Activated T-helper 1 cell treated with Interleukin-2 at 50 U/mL for 16 hours (primary cell): Measurements from ENCODE around the gene SYNM.
"Not testable (repeated sequence)": the region's sequence is repeated elsewhere in the genome, so short reads cannot be mapped to it uniquely, and the experiment has no call there.

Experiments used
- DNase-seq: peaks from one replicate; pipeline ENCODE4 v3.0.0-alpha.2; 2020; ENCODE audit warnings: low read depth

Gene SYNM

GRCh38 chr15:99106417-99107220 lies 1.7 kb downstream of the SYNM start:
- DNase-seq: no peak

GRCh38 chr15:99108993-99109392 lies 4.1 kb downstream of the SYNM start:
- no peak for DNase-seq

- no peak for DNase-seq
Observed at GRCh38 chr15:99109555-99110021, 4.7 kb downstream of the SYNM start.

- DNase-seq: no peak
Observed at GRCh38 chr15:99110093-99110492, 5.2 kb downstream of the SYNM start.

GRCh38 chr15:99110581-99111320 lies 5.9 kb downstream of the SYNM start:
- no peak for DNase-seq

GRCh38 chr15:99111641-99112040 lies 6.8 kb downstream of the SYNM start:
- not testable (repeated sequence) for DNase-seq

- no peak for DNase-seq
Observed at GRCh38 chr15:99113547-99114271, 8.8 kb downstream of the SYNM start.

GRCh38 chr15:99114511-99115299 lies 9.8 kb downstream of the SYNM start:
- no peak for DNase-seq

GRCh38 chr15:99115300-99116215 lies 10.7 kb downstream of the SYNM start:
- no peak for DNase-seq

- no peak for DNase-seq
Observed at GRCh38 chr15:99117111-99117510, 12.2 kb downstream of the SYNM start.

GRCh38 chr15:99117563-99118257 lies 12.8 kb downstream of the SYNM start:
- no peak for DNase-seq

GRCh38 chr15:99118258-99118632 lies 13.4 kb downstream of the SYNM start:
- DNase-seq: no peak

GRCh38 chr15:99118801-99119546 lies 14.1 kb downstream of the SYNM start:
- DNase-seq: no peak

- DNase-seq: no peak
Observed at GRCh38 chr15:99120050-99120777, 15.3 kb downstream of the SYNM start.

- no peak for DNase-seq
Observed at GRCh38 chr15:99121207-99121606, 16.3 kb downstream of the SYNM start.

- DNase-seq: no peak
Observed at GRCh38 chr15:99121691-99122410, 17.0 kb downstream of the SYNM start.

- no peak for DNase-seq
Observed at GRCh38 chr15:99122831-99123712, 18.2 kb downstream of the SYNM start.
